OCI-LY7 (cell line): ENCODE data around the gene CSNK1E.

ENCODE experiments used
- CTCF ChIP-seq: fragments of 200-600 bp; sonication (generic); conservative IDR thresholded peaks from 2 replicates; pipeline ENCODE4 v1.5.1; 2014; ENCODE audit warnings: mild to moderate bottlenecking, antibody characterized with exemption, low read length, moderate library complexity, mixed read lengths
- EZH2phosphoT487 ChIP-seq: fragments of 200-600 bp; sonication (generic); IDR thresholded peaks from 2 replicates; pipeline ENCODE4 v1.6.1; 2018; ENCODE audit warnings: low read depth, borderline replicate concordance, mild to moderate bottlenecking, mixed run types, antibody characterized with exemption, low read length, moderate library complexity, mixed read lengths

DNA sequence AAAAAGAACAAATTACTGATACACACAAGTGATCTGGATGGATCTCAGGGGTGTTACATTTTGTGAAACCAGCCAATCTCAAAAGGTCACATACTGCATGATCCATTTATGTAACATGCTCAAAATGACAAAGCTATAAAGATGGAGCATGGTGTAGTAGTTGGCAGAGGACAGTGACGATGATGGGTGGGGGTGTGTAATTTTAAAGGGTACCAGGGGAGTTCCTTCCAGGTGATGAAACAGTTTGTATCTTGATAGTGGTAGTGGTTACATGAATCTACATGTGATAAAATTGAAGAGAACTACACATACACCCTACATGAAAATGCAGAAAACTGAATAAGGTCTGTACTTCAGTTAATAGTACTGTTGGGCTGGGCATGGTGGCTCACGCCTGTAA, 61.5 kb downstream of the CSNK1E start:
- TF ChIP-seq CTCF (no peak), EZH2phosphoT487 (no peak)
